HCT116 (cell line): ENCODE data around the gene RPS6KA2.

Experiments used
- CBX3 ChIP-seq: IDR thresholded peaks from 2 replicates; pipeline ENCODE4 v1.6.1; 2012; ENCODE audit warnings: low read depth
- CTCF ChIP-seq, 3 experiments: fragments of 200-600 bp in 1 of 3; sonication (generic) in 1 of 3; IDR thresholded peaks in 2 of 3; conservative IDR thresholded peaks in 1 of 3; 2 replicates each; pipeline ENCODE4 v1.5.1; 2012 to 2017; ENCODE audit warnings: low read depth in 2 of 3, low read length in 2 of 3, antibody characterized with exemption in 1 of 3, borderline replicate concordance in 1 of 3, control low read depth in 1 of 3, mild to moderate bottlenecking in 1 of 3, mixed read lengths in 1 of 3, mixed run types in 1 of 3, moderate library complexity in 1 of 3; ENCODE audit not compliant: insufficient read depth in 1 of 3
- EZH2phosphoT487 ChIP-seq: fragments of 200-600 bp; IDR thresholded peaks from 2 replicates; pipeline ENCODE4 v1.6.1; 2018; ENCODE audit warnings: antibody characterized with exemption, borderline replicate concordance
- POLR2AphosphoS5 ChIP-seq: IDR thresholded peaks from 2 replicates; pipeline ENCODE4 v1.6.1; 2011; ENCODE audit warnings: mild to moderate bottlenecking, low read depth, low read length, moderate library complexity
- SP1 ChIP-seq: IDR thresholded peaks from 2 replicates; pipeline ENCODE4 v1.6.1; 2012; ENCODE audit warnings: low read depth
- TCF7L2 ChIP-seq: IDR thresholded peaks from 2 replicates; pipeline ENCODE4 v1.7.0; 2011; ENCODE audit warnings: borderline replicate concordance, inconsistent platforms; ENCODE audit not compliant: insufficient read depth, insufficient read length; ENCODE audit errors: extremely low read depth

- TF ChIP-seq CBX3 (no peak), POLR2AphosphoS5 (no peak), EZH2phosphoT487 (no peak), CTCF (IDR thresholded peaks at IDR 0.05 in 2 of 3, conservative IDR thresholded peaks at IDR 0.05 in 1 of 3; ENCODE audit: borderline replicate concordance in 1 of 3, insufficient read depth in 1 of 3, low read depth in 2 of 3, low read length in 2 of 3) (no peak), TCF7L2 (no peak), SP1 (no peak)
Observed at GRCh38 chr6:166610069-166610468, 17.0 kb downstream of the RPS6KA2 start.
